GM19468 (cell line): ENCODE measurements around the gene PCYT1B.
"Not testable (repeated sequence)": the region's sequence is repeated elsewhere in the genome, so short reads cannot be mapped to it uniquely, and the experiment has no call there.

Experiments used
- ATAC-seq: cut with Tn5 transposase; IDR thresholded peaks from one replicate; pipeline ENCODE4 v1.9.1; 2021; ENCODE audit warnings: mild to moderate bottlenecking, moderate library complexity, moderate number of reproducible peaks; ENCODE audit not compliant: unreplicated experiment; ENCODE audit errors: extremely low read depth

The PCYT1B gene

GRCh38 chrX:24647257-24648058 lies at the start of gene PCYT1B:
TSS of gene PCYT1B (minus strand) at chrX:24647347. CDS start at chrX:24647105, 242 bp downstream.
- ATAC-seq, result no peak

GRCh38 chrX:24696294-24696693 lies 49.1 kb upstream of the PCYT1B start:
- no peak for ATAC-seq

- no peak for ATAC-seq
Measured at GRCh38 chrX:24694825-24695224, 47.7 kb upstream of the PCYT1B start.

- ATAC-seq, result peak; percentile 91
Measured at GRCh38 chrX:24693453-24694202, 46.5 kb upstream of the PCYT1B start, which contains the start of gene POLA1. TSS of gene POLA1 (plus strand) at chrX:24693918. CDS start at chrX:24693962, 44 bp downstream.

- ATAC-seq, result no peak
Measured at GRCh38 chrX:24692305-24692704, 45.2 kb upstream of the PCYT1B start.

- no peak for ATAC-seq
Measured at GRCh38 chrX:24684048-24684447, 36.9 kb upstream of the PCYT1B start.

GRCh38 chrX:24682739-24683432 lies 35.7 kb upstream of the PCYT1B start:
- ATAC-seq, result no peak

- no peak for ATAC-seq
Measured at GRCh38 chrX:24676403-24677024, 29.4 kb upstream of the PCYT1B start.

GRCh38 chrX:24673424-24673823 lies 26.3 kb upstream of the PCYT1B start:
- no peak for ATAC-seq

- ATAC-seq, result no peak
Measured at GRCh38 chrX:24672701-24673190, 25.6 kb upstream of the PCYT1B start.

- no peak for ATAC-seq
Measured at GRCh38 chrX:24668111-24668510, 21.0 kb upstream of the PCYT1B start.

- no peak for ATAC-seq
Measured at GRCh38 chrX:24662352-24662751, 15.2 kb upstream of the PCYT1B start.

- ATAC-seq, result no peak
Measured at GRCh38 chrX:24661292-24661691, 14.1 kb upstream of the PCYT1B start.

- ATAC-seq, result no peak
Measured at GRCh38 chrX:24659646-24660045, 12.5 kb upstream of the PCYT1B start.

GRCh38 chrX:24659106-24659505 lies 12.0 kb upstream of the PCYT1B start:
- no peak for ATAC-seq

- ATAC-seq, result no peak
Measured at GRCh38 chrX:24658421-24658820, 11.3 kb upstream of the PCYT1B start.

- no peak for ATAC-seq
Measured at GRCh38 chrX:24657671-24658386, 10.7 kb upstream of the PCYT1B start.

- not testable (repeated sequence) for ATAC-seq
Measured at GRCh38 chrX:24655679-24656078, 8.5 kb upstream of the PCYT1B start.

- no peak for ATAC-seq
Measured at GRCh38 chrX:24651783-24652182, 4.6 kb upstream of the PCYT1B start.

- ATAC-seq, result no peak
Measured at GRCh38 chrX:24648495-24648894, 1.3 kb upstream of the PCYT1B start.
